OCI-LY1 (cell line): ENCODE results near the gene CDC73.
"Not testable (repeated sequence)": the region's sequence is repeated elsewhere in the genome, so short reads cannot be mapped to it uniquely, and the experiment has no call there.

Source experiments
- H2AFZ ChIP-seq: fragments of 200-600 bp; sonication (generic), shearing (Covaris generic); 2 replicates; pipeline ENCODE4 v1.6.0; 2014; ENCODE audit warnings: antibody characterized with exemption, mild to moderate bottlenecking, low read length
- H3F3A ChIP-seq: fragments of 200-600 bp; sonication (generic), shearing (Covaris generic); 2 replicates; pipeline ENCODE4 v1.6.0; 2014; ENCODE audit warnings: mild to moderate bottlenecking, antibody characterized with exemption, low read length, moderate library complexity; ENCODE audit not compliant: insufficient read depth
- H3K27ac ChIP-seq: fragments of 200-600 bp; sonication (generic); 2 replicates; pipeline ENCODE4 v1.5.1; 2014; ENCODE audit warnings: low read length, mixed run types, mild to moderate bottlenecking, low read depth; ENCODE audit not compliant: poor library complexity, severe bottlenecking
- H3K27me3 ChIP-seq: fragments of 200-600 bp; sonication (generic); 2 replicates; pipeline ENCODE4 v1.6.0; 2014; ENCODE audit warnings: antibody characterized with exemption, mild to moderate bottlenecking, low read length, moderate library complexity; ENCODE audit not compliant: insufficient read depth
- H3K36me3 ChIP-seq: fragments of 200-600 bp; sonication (generic); 2 replicates; pipeline ENCODE4 v1.6.1; 2014; ENCODE audit warnings: mild to moderate bottlenecking, antibody characterized with exemption, low read length, moderate library complexity, mixed read lengths; ENCODE audit not compliant: insufficient read depth
- H3K4me1 ChIP-seq: fragments of 200-600 bp; sonication (generic); 2 replicates; pipeline ENCODE4 v1.5.1; 2014; ENCODE audit warnings: mild to moderate bottlenecking, low read length, moderate library complexity; ENCODE audit not compliant: insufficient read depth, severe bottlenecking
- H3K4me2 ChIP-seq: fragments of 200-600 bp; sonication (generic), shearing (Covaris generic); 2 replicates; pipeline ENCODE4 v1.6.1; 2014; ENCODE audit warnings: low read length
- H3K4me3 ChIP-seq: fragments of 200-600 bp; sonication (generic); 2 replicates; pipeline ENCODE4 v1.5.1; 2014; ENCODE audit warnings: low read length, low read depth, mild to moderate bottlenecking, mixed read lengths; ENCODE audit not compliant: poor library complexity, severe bottlenecking
- H3K79me2 ChIP-seq: fragments of 200-600 bp; shearing (Covaris generic); 2 replicates; pipeline ENCODE4 v1.6.1; 2016; ENCODE audit warnings: mixed run types, low read length, mixed read lengths; ENCODE audit not compliant: insufficient read depth
- H3K9ac ChIP-seq: fragments of 200-600 bp; sonication (generic), shearing (Covaris generic); 2 replicates; pipeline ENCODE4 v1.6.1; 2014; ENCODE audit warnings: mild to moderate bottlenecking, low read length, mixed read lengths
- H3K9me2 ChIP-seq: fragments of 200-600 bp; sonication (generic), shearing (Covaris generic); 2 replicates; pipeline ENCODE4 v1.6.1; 2014; ENCODE audit warnings: low read depth, mild to moderate bottlenecking, low read length, mixed read lengths
- H3K9me3 ChIP-seq: fragments of 200-600 bp; shearing (Covaris generic); 2 replicates; pipeline ENCODE4 v1.6.1; 2014; ENCODE audit warnings: low read length, mixed read lengths
- H4K20me1 ChIP-seq: fragments of 200-600 bp; sonication (generic), shearing (Covaris generic); 2 replicates; pipeline ENCODE4 v1.6.0; 2016; ENCODE audit warnings: mild to moderate bottlenecking, low read length; ENCODE audit not compliant: insufficient read depth
- CTCF ChIP-seq: fragments of 200-600 bp; sonication (generic), shearing (Covaris generic); IDR thresholded peaks from 2 replicates; pipeline ENCODE4 v1.5.1; 2017; ENCODE audit warnings: mild to moderate bottlenecking, antibody characterized with exemption, low read length, moderate library complexity, mixed read lengths
- EZH2 ChIP-seq: fragments of 200-600 bp; sonication (generic), shearing (Covaris generic); IDR thresholded peaks from 2 replicates; pipeline ENCODE4 v1.8.0; 2017; ENCODE audit warnings: borderline replicate concordance, mixed run types, mild to moderate bottlenecking, antibody characterized with exemption, low read length, moderate library complexity, mixed read lengths

Gene CDC73

GRCh38 chr1:193185211-193185610 is 63.4 kb downstream of the CDC73 start:
- Histone ChIP-seq H3K9me2 (no peaks in the 10 kb centered on the region), H3K9me3 (no peaks in the 10 kb centered on the region), H3K27ac (peak overlapping the region; percentile 79), H4K20me1 (no peaks in the 10 kb centered on the region), H3K4me3 (peak overlapping the region; percentile 59), H3K79me2 (peaks cover 57% of the 10 kb centered on the region), H3K4me2 (peak overlapping the region; percentile 89), H3K9ac (peak overlapping the region; percentile 56; the same call in 1 of the 2 replicates), H2AFZ (no peak overlapping the region), H3K4me1 (peaks cover 59% of the 10 kb centered on the region), H3F3A (0 out of 2 replicates have a peak, but pooled peaks cover 9% of the 10 kb centered on the region), H3K27me3 (no peaks in the 10 kb centered on the region), H3K36me3 (no peaks in the 10 kb centered on the region)
- TF ChIP-seq CTCF = no peak
- no peak for TF ChIP-seq EZH2

GRCh38 chr1:193185901-193186731 is 64.3 kb downstream of the CDC73 start, which contains the start of gene B3GALT2:
B3GALT2 (minus strand) TSS chr1:193186613; CDS start chr1:193181562, 5,051 bp downstream.
- Histone ChIP-seq H3K4me2 (peak within 1 kb of the TSS; percentile 89), H3K4me3 (peak within 1 kb of the TSS; percentile 59), H3K9me3 (no peaks in the 10 kb centered on the region), H4K20me1 (no peaks in the 10 kb centered on the region), H3K36me3 (peaks cover 2% of the 10 kb centered on the region; the same call in 1 of the 2 replicates), H3K27me3 (no peaks in the 10 kb centered on the region), H3K4me1 (peaks cover 59% of the 10 kb centered on the region), H3K79me2 (peaks cover 57% of the 10 kb centered on the region), H3K9me2 (no peaks in the 10 kb centered on the region), H2AFZ (no peak within 1 kb of the TSS), H3K9ac (peak within 1 kb of the TSS; percentile 56), H3K27ac (peak within 1 kb of the TSS; percentile 79), H3F3A (0 out of 2 replicates have a peak, but pooled peaks cover 9% of the 10 kb centered on the region)
- TF ChIP-seq CTCF (no peak), EZH2 (no peak)

- Histone ChIP-seq H3K4me2 (no peak overlapping the region; the same call in 1 of the 2 replicates), H3K4me1 (peaks cover 51% of the 10 kb centered on the region), H3K9me3 (peaks cover 1% of the 10 kb centered on the region), H3K36me3 (peaks cover 8% of the 10 kb centered on the region), H3K9me2 (no peaks in the 10 kb centered on the region), H4K20me1 (no peaks in the 10 kb centered on the region), H3K4me3 (no peak overlapping the region), H3K9ac (no peak overlapping the region), H3K27me3 (no peaks in the 10 kb centered on the region), H2AFZ (no peak overlapping the region), H3K27ac (no peak overlapping the region), H3F3A (0 out of 2 replicates have a peak, but pooled peaks cover 9% of the 10 kb centered on the region), H3K79me2 (peaks cover 57% of the 10 kb centered on the region)
- TF ChIP-seq CTCF (no peak), EZH2 (no peak)
Observed at GRCh38 chr1:193187114-193187513, 65.3 kb downstream of the CDC73 start.

GRCh38 chr1:193188915-193189314 is 67.1 kb downstream of the CDC73 start:
- not testable (repeated sequence) for H3K27me3 ChIP-seq
- peaks cover 49% of the 10 kb centered on the region for H3K79me2 ChIP-seq

More at GRCh38 chr1:193188915-193189314, 67.1 kb downstream of the CDC73 start:
- Histone ChIP-seq H3K36me3 (peaks cover 21% of the 10 kb centered on the region), H3K9me3 (peaks cover 11% of the 10 kb centered on the region), H3K4me1 (peaks cover 33% of the 10 kb centered on the region)
- H3K9ac ChIP-seq, H3K27ac ChIP-seq, H3K4me3 ChIP-seq, H3K4me2 ChIP-seq, H3F3A ChIP-seq, H3K9me2 ChIP-seq, H4K20me1 ChIP-seq, H2AFZ ChIP-seq: not testable (repeated sequence)
